Measurements from ENCODE around the gene HOXA3.

Gene HOXA3

GRCh38 chr7:27125986-27126394 is 26.4 kb downstream of the HOXA3 start:
- DNase-seq: no peak

DNA sequence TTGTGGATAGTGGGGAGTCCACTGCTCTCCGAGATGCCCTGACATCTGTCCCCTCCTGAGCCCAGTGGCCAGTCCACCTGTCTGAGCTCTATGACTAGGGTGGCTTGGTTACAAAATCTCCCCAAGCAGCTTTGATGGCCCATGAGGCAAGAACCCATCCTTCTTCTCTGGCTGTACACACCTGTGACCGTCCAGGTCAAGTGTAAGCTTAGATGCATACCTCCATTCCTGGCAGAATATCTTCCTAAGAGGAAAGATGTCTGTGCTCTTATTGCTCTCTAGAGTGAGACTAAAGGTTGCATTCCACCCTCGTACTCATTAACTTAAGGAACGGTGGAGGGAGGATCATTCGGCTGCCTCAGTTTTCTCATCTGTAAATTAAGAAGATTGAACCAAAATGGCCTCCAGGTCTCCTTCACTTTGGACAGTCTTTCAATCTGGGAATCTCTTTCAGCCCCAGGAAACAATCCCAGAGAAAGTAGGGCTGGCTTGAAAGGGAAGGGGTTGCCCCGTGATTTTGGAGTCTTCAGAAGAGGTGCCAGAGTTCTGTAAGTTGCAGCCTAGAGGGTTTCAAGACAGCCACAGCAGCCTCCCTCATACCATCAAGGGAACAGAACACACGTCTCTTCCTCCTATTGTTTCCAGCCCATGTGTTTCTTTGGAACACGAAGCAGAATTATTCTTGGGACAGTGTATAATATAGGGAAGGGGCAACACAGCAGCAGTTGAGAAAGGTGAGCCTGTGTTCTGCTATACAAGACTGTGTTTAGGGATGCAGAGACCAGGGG is 27.3 kb downstream of the HOXA3 start:
- DNase-seq: no peak

GRCh38 chr7:27124096-27124901 is 28.1 kb downstream of the HOXA3 start:
- no peak for DNase-seq

DNA sequence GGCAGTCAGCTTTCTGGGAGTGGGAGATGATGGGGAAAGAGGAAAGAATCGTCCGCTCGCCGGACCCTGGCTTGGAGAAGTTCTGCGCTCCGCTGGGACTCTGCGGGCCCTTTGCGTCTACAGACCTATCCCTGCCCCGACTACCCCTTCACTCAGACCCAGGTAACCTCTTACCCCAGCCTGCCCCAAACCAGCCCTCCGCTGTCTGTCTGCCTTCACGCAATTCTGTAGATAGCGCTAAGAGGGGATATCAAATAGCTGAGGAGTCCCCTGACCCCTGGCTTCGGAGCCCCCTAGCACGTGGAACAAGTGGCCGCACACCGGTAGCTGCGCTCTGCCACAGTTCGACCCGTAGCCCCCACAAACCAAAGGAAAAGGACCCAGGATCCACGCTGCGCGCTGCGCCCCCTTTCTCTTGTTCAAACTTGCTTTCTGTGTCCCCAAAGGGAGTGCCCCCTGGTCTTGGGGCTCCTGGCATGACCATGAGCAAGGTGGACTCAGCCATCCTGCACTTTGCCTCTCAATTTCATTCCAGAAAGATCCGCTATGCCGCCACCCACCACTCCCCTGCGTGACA is 28.8 kb downstream of the HOXA3 start:
- no peak for DNase-seq

DNA sequence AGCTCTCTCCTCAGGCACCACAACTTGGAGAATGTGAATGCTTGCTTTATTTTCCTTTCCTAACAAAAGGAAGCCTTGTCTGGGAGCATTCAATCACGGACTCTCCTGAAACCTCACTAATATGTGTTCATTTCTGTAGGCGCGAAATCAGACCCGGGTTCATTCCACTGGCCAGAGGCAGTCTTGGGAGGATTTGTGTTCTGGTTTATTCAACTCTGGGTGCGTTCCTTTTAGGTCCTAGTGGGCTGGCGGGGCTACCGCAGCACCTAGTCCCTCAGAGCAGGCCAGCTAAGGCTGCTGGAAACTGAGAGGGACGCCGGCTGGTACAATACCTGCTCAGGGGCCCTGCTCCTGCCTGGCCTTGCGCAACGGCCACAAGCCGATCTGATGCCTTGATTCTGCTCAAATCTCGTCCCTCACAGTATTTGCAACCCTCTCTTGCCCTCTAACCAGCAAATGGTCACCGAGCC is 29.3 kb downstream of the HOXA3 start:
- DNase-seq: no peak

DNA sequence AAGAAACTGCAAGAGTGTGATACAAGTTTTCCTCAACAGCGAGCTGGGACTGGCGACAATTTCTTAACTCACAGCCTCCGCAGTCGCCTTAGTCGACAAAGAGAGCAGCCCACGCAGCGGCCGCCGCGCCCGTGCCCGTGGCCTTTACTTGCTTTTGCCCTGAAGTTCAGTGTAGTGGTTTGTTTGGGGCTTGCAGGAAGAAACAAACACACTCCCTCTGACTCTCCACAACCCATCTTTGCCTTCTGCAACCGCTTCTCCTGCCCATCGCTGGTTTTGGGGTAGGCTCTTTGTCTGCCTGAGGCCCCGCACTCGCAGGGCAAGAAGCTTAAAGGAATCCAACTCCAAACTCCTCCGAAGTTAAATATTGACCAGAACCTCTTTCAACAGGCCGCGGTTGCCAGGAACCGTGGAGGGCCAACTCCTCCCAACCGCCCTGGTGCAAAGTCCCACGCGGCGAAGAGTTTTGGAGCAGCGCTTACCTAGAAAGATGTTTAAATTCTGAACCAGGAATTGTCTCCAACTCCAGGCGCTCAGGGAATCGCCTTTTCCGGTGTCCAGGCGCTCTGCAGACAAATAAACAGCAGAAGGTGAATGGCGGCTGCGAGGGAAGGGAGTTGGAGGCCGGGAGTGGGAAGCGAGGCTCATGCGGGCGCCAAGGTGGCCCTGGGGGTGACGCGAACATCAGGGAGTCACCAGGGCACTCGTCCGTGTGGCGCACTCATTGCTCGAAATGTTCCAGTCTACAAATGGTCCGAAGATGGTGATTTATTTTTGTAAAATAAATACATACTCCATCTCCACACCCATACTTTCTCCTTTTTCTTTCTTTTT is 30.1 kb downstream of the HOXA3 start:
- DNase-seq: no peak

- no peak for DNase-seq
These were observed 30.7 kb downstream of the HOXA3 start for GRCh38 chr7:27121684-27122076.

DNA sequence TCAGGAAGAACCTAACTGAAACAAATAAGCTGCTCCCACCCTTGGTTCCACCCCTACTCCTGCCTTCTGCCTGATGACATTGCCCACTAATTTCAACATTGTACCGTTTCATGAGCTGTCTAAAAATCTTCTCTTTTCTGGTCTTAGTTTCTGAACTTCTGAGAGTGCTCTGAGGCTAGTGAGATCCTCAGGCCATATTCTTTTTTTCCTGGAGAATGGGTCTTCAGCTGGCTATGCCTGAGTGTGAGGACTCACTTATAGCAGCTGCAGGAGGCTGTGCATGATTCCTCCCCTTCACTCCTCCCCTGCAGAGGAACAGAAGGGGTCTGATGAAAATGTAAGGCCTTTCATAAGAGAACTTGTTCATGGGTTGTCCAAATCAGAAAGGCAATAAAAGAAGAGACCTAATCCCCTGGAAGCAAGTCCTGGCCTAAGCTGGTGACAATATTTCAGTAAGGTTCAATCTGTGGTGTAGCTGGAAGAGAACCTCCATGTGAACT is 32.9 kb downstream of the HOXA3 start:
- DNase-seq: no peak

- no peak for DNase-seq
These were observed 33.8 kb downstream of the HOXA3 start for GRCh38 chr7:27118580-27118979.

GRCh38 chr7:27117887-27118491 is 34.4 kb downstream of the HOXA3 start:
- DNase-seq: no peak

DNA sequence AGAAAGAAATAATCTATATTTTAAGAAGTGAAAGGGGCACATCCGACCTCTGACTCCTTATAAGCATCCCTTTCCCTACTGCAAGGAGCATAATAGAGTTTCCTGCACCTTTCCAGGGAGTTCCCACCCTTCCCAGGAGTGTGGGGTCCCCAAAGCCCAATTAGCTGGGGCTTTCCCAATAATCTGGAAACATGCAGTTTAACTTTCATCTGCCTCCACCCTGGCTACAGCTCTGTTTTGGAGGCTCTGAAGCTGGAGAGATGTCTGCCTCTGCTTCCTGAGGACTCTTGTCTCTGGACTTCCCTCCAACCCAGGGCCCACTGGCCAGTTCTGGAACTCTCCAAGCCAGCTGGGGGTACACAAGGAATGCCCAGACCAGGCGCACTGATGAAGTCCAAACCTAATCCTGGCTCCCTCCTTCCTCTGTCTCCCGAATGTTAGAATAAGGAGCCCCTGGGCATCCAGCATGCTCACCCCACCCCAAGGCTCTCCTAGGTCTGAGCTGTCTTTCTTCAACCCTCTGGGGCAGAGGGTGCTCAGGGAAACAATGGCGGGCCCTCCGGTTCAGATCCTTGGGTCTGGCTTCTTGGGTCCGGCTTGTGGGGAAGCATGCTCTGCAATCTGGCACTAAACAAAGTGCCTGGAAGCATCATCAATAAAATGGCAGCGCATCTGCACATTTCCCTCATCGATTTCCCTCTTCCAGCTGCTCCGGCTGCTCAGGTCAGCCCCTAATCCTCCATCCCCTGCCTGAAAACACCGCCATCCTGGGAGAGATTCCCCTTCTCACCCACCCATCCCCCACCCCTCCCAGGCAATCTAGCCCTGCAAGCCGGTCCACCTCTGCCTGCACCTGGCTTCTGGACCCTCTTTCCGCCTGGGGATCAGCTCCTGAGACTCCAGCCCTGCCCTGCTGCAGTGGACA is 35.2 kb downstream of the HOXA3 start:
- no peak for DNase-seq

DNA sequence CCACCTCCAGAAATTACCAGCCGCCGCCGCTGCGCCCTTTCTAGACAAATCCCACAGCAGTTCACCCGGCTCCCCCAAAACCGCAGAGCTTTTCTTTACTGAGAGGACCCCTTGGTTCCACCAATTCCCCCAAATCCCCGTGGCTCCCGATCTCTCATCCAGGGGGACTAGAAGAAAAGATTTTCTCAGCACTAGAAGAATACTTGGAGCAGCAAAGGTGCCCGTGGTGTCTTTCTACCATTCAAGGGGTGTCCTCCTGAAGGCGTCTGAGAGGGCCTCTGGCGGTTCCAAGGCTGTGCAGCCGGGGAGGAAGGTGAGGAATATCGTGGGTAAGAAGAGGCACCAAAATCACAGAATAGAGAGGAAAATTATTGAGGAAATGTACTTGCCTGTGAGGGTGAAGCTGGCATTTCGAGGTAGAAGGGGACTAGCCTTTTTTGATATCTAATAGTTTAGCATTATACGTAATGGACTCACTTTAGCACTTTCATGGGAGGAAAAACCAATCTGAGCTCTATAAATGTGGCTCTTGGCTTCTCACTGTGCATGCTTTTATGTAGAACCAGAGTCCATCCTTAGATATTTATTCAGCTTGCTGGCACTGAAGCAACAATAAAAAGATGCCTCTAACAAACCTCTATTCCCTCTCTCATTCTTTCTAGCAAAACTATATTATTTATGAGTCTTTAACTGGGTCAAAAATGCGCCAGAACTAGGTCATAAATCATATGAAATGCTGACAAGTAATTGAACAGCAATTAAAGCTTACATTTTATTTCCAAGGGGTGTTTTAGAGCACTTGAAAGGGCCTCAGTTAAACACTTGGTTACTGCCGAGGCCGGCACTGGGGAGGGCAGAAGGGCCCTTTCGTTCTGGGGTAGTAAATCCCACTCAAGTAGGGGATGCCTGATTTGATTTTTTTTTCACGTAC is 36.1 kb downstream of the HOXA3 start:
- DNase-seq: no peak

- no peak for DNase-seq
These were observed 37.0 kb downstream of the HOXA3 start for GRCh38 chr7:27115221-27116026.

GRCh38 chr7:27114881-27115220 is 37.5 kb downstream of the HOXA3 start:
- DNase-seq: no peak

GRCh38 chr7:27113991-27114769 is 38.2 kb downstream of the HOXA3 start:
- DNase-seq: no peak

DNA sequence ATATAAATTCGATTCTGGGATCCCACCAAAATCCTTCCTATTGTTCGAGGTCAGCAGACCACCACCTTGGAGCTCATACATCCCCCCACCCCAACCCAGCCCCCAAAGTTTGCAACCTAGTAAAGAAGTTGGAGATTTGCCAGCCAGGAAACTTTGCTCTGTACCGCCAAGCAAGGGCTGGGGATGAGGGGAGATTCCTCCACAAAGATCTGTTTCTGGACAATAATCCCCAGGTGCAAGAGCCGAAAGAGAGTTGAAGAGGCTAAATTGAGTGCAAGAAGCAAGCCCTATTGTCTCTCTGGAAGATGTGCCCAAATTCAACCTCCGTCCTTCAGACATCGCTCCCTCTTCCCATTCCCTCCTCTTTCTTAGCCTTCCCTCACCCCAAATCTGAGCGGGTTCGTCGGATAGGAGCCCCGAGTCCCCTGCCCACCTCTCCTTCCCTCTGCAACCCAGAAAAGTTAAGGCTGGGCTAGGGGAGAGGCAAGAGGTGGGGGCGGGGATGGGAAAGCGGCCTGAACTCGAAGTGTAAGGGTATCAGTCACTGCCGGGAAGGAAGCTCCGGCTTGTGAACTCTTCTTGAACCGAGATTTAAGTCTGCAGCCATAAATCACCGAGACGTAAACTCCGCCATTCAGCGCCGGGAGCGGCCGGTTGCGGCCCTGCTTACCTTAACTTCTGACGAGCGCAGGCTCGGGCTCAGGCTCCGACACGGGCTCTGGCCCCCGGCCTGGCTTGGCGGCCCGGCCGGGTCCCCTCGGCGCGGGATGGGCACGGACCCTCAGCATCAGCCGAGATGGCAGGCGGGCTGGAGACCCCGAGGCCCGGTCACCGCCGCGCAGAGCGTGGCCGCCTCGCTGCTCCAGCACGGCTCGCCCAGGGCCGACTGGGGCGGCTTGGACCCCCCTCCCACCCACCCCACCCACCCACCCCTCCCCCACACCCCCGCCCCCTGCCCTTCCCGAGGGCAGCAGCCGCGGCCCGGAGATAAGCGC is 39.1 kb downstream of the HOXA3 start:
- no peak for DNase-seq

GRCh38 chr7:27112361-27112760 is 40.0 kb downstream of the HOXA3 start:
- no peak for DNase-seq

All from SHP77 treated with DMSO at 0.1 percent for 48 hours (cell line).